ENCODE data around the gene NUDT1. TPM values are rescaled to one million over a fixed set of nuclear protein-coding genes. Genes with fewer than 3 reads are reported as not detected.

The NUDT1 gene
- total RNA-seq, 1 experiment from 2014 or later: 84.7 TPM

DNA sequence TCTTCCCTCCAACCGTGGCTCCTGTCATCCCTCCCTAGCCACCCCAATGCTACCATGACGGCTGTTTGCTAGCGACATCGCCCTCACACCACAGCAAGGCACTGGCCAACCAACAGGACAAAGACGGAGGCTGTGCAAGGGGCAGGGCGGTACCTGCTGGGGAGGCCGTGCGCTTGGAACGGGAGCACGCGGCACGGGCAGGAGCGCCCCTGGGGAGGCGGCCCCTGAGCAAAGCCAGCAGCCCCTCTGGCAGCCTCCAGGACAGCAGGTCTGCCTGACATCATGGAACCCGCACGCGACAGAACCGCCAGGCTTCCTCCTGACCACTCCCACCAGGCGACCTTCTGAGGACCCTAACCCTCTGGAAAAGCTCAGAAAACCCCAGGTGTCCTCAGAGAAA lies 22.0 kb upstream of the NUDT1 start:
- TF ChIP-seq, protein P1, sequence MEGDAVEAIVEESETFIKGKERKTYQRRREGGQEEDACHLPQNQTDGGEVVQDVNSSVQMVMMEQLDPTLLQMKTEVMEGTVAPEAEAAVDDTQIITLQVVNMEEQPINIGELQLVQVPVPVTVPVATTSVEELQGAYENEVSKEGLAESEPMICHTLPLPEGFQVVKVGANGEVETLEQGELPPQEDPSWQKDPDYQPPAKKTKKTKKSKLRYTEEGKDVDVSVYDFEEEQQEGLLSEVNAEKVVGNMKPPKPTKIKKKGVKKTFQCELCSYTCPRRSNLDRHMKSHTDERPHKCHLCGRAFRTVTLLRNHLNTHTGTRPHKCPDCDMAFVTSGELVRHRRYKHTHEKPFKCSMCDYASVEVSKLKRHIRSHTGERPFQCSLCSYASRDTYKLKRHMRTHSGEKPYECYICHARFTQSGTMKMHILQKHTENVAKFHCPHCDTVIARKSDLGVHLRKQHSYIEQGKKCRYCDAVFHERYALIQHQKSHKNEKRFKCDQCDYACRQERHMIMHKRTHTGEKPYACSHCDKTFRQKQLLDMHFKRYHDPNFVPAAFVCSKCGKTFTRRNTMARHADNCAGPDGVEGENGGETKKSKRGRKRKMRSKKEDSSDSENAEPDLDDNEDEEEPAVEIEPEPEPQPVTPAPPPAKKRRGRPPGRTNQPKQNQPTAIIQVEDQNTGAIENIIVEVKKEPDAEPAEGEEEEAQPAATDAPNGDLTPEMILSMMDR (conservative IDR thresholded peaks at IDR 0.05): no peak
- Histone ChIP-seq H3K4ac (ENCODE audit: low read depth, low read length) (no peak overlapping the region), H3K79me2 (ENCODE audit: insufficient read depth, low read length) (no peaks in the 10 kb centered on the region), H3K23me2 (ENCODE audit: insufficient read length, low read depth, low read length, poor library complexity, severe bottlenecking) (no peaks in the 10 kb centered on the region), H2BK20ac (ENCODE audit: low read depth, low read length, poor library complexity, severe bottlenecking) (no peak overlapping the region), H3K14ac (ENCODE audit: insufficient read depth, low read length) (no peak overlapping the region), H4K20me1 (ENCODE audit: control insufficient read depth, insufficient read depth, insufficient read length) (no peaks in the 10 kb centered on the region), H4K8ac (replicated peaks; ENCODE audit: insufficient read length, low read depth, low read length) (no peak overlapping the region), H4K5ac (ENCODE audit: insufficient read length, low read depth, low read length) (no peak overlapping the region), H2AFZ (ENCODE audit: low read length) (no peak overlapping the region), H2AK5ac (ENCODE audit: insufficient read length, low read length) (no peak overlapping the region), H3K27ac (ENCODE audit: insufficient read length, low read depth, low read length) (no peak overlapping the region), H2BK15ac (ENCODE audit: low read depth, low read length) (no peak overlapping the region), H4K91ac (ENCODE audit: insufficient read length, low read depth, low read length) (no peak overlapping the region), H3K23ac (ENCODE audit: insufficient read length, low read depth, low read length) (no peak overlapping the region), H3T11ph (ENCODE audit: low read length) (no peak overlapping the region), H3K56ac (ENCODE audit: insufficient read length, low read depth, low read length) (no peak overlapping the region), H2BK120ac (ENCODE audit: low read depth, low read length, poor library complexity, severe bottlenecking) (no peak overlapping the region), H3K9ac (ENCODE audit: extremely low read depth, insufficient read length, low read length) (no peak overlapping the region), H2BK5ac (ENCODE audit: insufficient read length, low read length) (no peak overlapping the region), H3K79me1 (ENCODE audit: insufficient read depth, low read depth, low read length, poor library complexity, severe bottlenecking) (peaks cover 5% of the 10 kb centered on the region), H3K4me1 (ENCODE audit: insufficient read depth, low read length) (no peaks in the 10 kb centered on the region), H3K9me3 (ENCODE audit: control insufficient read depth, low read depth, low read length) (no peaks in the 10 kb centered on the region), H3K27me3 (ENCODE audit: insufficient read depth, low read length) (no peaks in the 10 kb centered on the region), H3K4me2 (ENCODE audit: insufficient read depth, insufficient read length, low read length) (no peak overlapping the region), H3K18ac (ENCODE audit: insufficient read length, low read depth, low read length) (no peak overlapping the region), H2BK12ac (ENCODE audit: insufficient read length, low read depth, low read length) (no peak overlapping the region)
- DNase-seq: no peak
- no peaks in the 10 kb centered on the region for H3K4me1 Mint-ChIP-seq
- H3K4me3 Mint-ChIP-seq: no peak overlapping the region; a peak in 1 of 5 replicates
- H3K27ac Mint-ChIP-seq: no peak overlapping the region
- no CpG with 5 or more reads among the region's 19 CpGs for WGBS (ENCODE audit: extremely low coverage, insufficient read length, low lambda C conversion rate)
- peaks cover 2% of the 10 kb centered on the region for H3K27me3 Mint-ChIP-seq (ENCODE audit: low read depth)
- peaks cover 41 to 83% (median 77%) of the 10 kb centered on the region in 3 experiments; a peak in 6 of 7 replicates for H3K36me3 Mint-ChIP-seq (ENCODE audit: insufficient read depth in 1 of 3, low read depth in 3 of 3)
- peaks cover 0 to 2% of the 10 kb centered on the region in 2 experiments; a peak in 1 of 5 replicates for H3K9me3 Mint-ChIP-seq
